ENCODE results near the gene SLC25A12.

SLC25A12 gene

GRCh38 chr2:171791361-171791760 is 102.7 kb downstream of the SLC25A12 start:
- H3K9ac ChIP-seq (ENCODE audit: low read length), result no peak overlapping the region
- peaks cover 57% of the 10 kb centered on the region for H3K36me3 ChIP-seq (ENCODE audit: insufficient read depth, low read length)
- H3K79me2 ChIP-seq (ENCODE audit: insufficient read depth, low read length), result no peaks in the 10 kb centered on the region
- H3K9me2 ChIP-seq (ENCODE audit: low read depth, low read length), result no peaks in the 10 kb centered on the region
- H3K9me3 ChIP-seq (ENCODE audit: low read length), result no peaks in the 10 kb centered on the region
- no peaks in the 10 kb centered on the region for H4K20me1 ChIP-seq (ENCODE audit: insufficient read depth, low read length)
- H3K4me2 ChIP-seq (ENCODE audit: low read length), result no peak overlapping the region
- no peaks in the 10 kb centered on the region for H3F3A ChIP-seq (ENCODE audit: insufficient read depth, low read length)
- no peak overlapping the region for H3K4me3 ChIP-seq (ENCODE audit: low read depth, low read length, poor library complexity, severe bottlenecking)
- H3K4me1 ChIP-seq (ENCODE audit: insufficient read depth, low read length, severe bottlenecking), result no peaks in the 10 kb centered on the region
- no peak for TF ChIP-seq EZH2 (IDR thresholded peaks at IDR 0.05; ENCODE audit: borderline replicate concordance, low read length)
- TF ChIP-seq, protein P1, sequence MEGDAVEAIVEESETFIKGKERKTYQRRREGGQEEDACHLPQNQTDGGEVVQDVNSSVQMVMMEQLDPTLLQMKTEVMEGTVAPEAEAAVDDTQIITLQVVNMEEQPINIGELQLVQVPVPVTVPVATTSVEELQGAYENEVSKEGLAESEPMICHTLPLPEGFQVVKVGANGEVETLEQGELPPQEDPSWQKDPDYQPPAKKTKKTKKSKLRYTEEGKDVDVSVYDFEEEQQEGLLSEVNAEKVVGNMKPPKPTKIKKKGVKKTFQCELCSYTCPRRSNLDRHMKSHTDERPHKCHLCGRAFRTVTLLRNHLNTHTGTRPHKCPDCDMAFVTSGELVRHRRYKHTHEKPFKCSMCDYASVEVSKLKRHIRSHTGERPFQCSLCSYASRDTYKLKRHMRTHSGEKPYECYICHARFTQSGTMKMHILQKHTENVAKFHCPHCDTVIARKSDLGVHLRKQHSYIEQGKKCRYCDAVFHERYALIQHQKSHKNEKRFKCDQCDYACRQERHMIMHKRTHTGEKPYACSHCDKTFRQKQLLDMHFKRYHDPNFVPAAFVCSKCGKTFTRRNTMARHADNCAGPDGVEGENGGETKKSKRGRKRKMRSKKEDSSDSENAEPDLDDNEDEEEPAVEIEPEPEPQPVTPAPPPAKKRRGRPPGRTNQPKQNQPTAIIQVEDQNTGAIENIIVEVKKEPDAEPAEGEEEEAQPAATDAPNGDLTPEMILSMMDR (IDR thresholded peaks at IDR 0.05; ENCODE audit: low read length), result no peak
- H3K27me3 ChIP-seq (ENCODE audit: insufficient read depth, low read length), result no peaks in the 10 kb centered on the region
- no peak overlapping the region for H3K27ac ChIP-seq (ENCODE audit: low read depth, low read length, poor library complexity, severe bottlenecking)
- H2AFZ ChIP-seq (ENCODE audit: low read length), result no peak overlapping the region

GRCh38 chr2:171789956-171790355 is 104.1 kb downstream of the SLC25A12 start:
- Histone ChIP-seq H3K9me2 (ENCODE audit: low read depth, low read length) (no peaks in the 10 kb centered on the region), H3K4me1 (ENCODE audit: insufficient read depth, low read length, severe bottlenecking) (no peaks in the 10 kb centered on the region), H3F3A (ENCODE audit: insufficient read depth, low read length) (no peaks in the 10 kb centered on the region), H3K79me2 (ENCODE audit: insufficient read depth, low read length) (no peaks in the 10 kb centered on the region), H3K4me3 (ENCODE audit: low read depth, low read length, poor library complexity, severe bottlenecking) (no peak overlapping the region), H3K36me3 (ENCODE audit: insufficient read depth, low read length) (peaks cover 68% of the 10 kb centered on the region), H3K9ac (ENCODE audit: low read length) (no peak overlapping the region), H4K20me1 (ENCODE audit: insufficient read depth, low read length) (no peaks in the 10 kb centered on the region), H2AFZ (ENCODE audit: low read length) (no peak overlapping the region), H3K27me3 (ENCODE audit: insufficient read depth, low read length) (no peaks in the 10 kb centered on the region), H3K9me3 (ENCODE audit: low read length) (no peaks in the 10 kb centered on the region), H3K4me2 (ENCODE audit: low read length) (no peak overlapping the region), H3K27ac (ENCODE audit: low read depth, low read length, poor library complexity, severe bottlenecking) (no peak overlapping the region)
- no peak for TF ChIP-seq EZH2 (IDR thresholded peaks at IDR 0.05; ENCODE audit: borderline replicate concordance, low read length)
- TF ChIP-seq, protein P1 (IDR thresholded peaks at IDR 0.05; ENCODE audit: low read length), result no peak

- no peaks in the 10 kb centered on the region for H3K9me2 ChIP-seq (ENCODE audit: low read depth, low read length)
- TF ChIP-seq, protein P1 (IDR thresholded peaks at IDR 0.05; ENCODE audit: low read length), result no peak
- no peak for TF ChIP-seq EZH2 (IDR thresholded peaks at IDR 0.05; ENCODE audit: borderline replicate concordance, low read length)
- H3K36me3 ChIP-seq (ENCODE audit: insufficient read depth, low read length), result peaks cover 80% of the 10 kb centered on the region
- H2AFZ ChIP-seq (ENCODE audit: low read length), result no peak overlapping the region
- H3K9ac ChIP-seq (ENCODE audit: low read length), result no peak overlapping the region
- H3K4me1 ChIP-seq (ENCODE audit: insufficient read depth, low read length, severe bottlenecking), result no peaks in the 10 kb centered on the region
- H4K20me1 ChIP-seq (ENCODE audit: insufficient read depth, low read length), result no peaks in the 10 kb centered on the region
- no peaks in the 10 kb centered on the region for H3K79me2 ChIP-seq (ENCODE audit: insufficient read depth, low read length)
- no peak overlapping the region for H3K27ac ChIP-seq (ENCODE audit: low read depth, low read length, poor library complexity, severe bottlenecking)
- H3F3A ChIP-seq (ENCODE audit: insufficient read depth, low read length), result no peaks in the 10 kb centered on the region
- no peaks in the 10 kb centered on the region for H3K9me3 ChIP-seq (ENCODE audit: low read length)
- H3K27me3 ChIP-seq (ENCODE audit: insufficient read depth, low read length), result no peaks in the 10 kb centered on the region
- H3K4me2 ChIP-seq (ENCODE audit: low read length), result no peak overlapping the region
- H3K4me3 ChIP-seq (ENCODE audit: low read depth, low read length, poor library complexity, severe bottlenecking), result no peak overlapping the region
These were observed 105.6 kb downstream of the SLC25A12 start for GRCh38 chr2:171788316-171788993.

Measured in OCI-LY1 (cell line).